Activated T-cell treated with anti-CD3 and anti-CD28 coated beads, Interleukin-2, amount 50 U/mL, for 72 hours (primary cell): ENCODE data around the gene LCOR. TPM values are rescaled to one million over a fixed set of nuclear protein-coding genes. Genes with fewer than 3 reads are reported as not detected.

Experiments
- ATAC-seq, 2 donors: fragments of 150-1000 bp; cut with Tn5 transposase; replicated peaks in 1 of 2; 2 replicates each; pipeline ENCODE4 v1.10.0; 2021; ENCODE audit warnings: moderate library complexity in 2 of 2, mild to moderate bottlenecking in 1 of 2
- DNase-seq, 2 donors: peaks; one replicate each; pipeline ENCODE4 v3.0.0; 2021 to 2022; ENCODE audit warnings: mixed read lengths in 1 of 2
- H3K27ac Mint-ChIP-seq: one replicate; pipeline ENCODE4 v1.8.0; 2022; ENCODE audit warnings: mild to moderate bottlenecking, moderate library complexity, mixed read lengths
- H3K27me3 Mint-ChIP-seq: one replicate; pipeline ENCODE4 v1.8.0; 2022; ENCODE audit warnings: low read depth, mixed read lengths
- H3K36me3 Mint-ChIP-seq, 2 donors: one replicate each; pipeline ENCODE4 v1.8.0; 2022; ENCODE audit warnings: mixed read lengths in 2 of 2, mild to moderate bottlenecking in 1 of 2; ENCODE audit not compliant: insufficient read depth in 2 of 2
- H3K4me1 Mint-ChIP-seq: one replicate; pipeline ENCODE4 v1.8.0; 2022; ENCODE audit warnings: low read depth, mixed read lengths
- H3K4me3 Mint-ChIP-seq, 2 donors: one replicate each; pipeline ENCODE4 v1.8.0; 2022; ENCODE audit warnings: mild to moderate bottlenecking in 2 of 2, mixed read lengths in 2 of 2, moderate library complexity in 2 of 2
- H3K9me3 Mint-ChIP-seq, 2 donors: one replicate each; pipeline ENCODE4 v1.8.0; 2022; ENCODE audit warnings: mixed read lengths in 2 of 2
- total RNA-seq, 2 donors: library from RNA; stranded (reverse); gene quantifications; one replicate each; pipeline ENCODE4 v1.2.3, GENCODE V29; 2022

Gene LCOR
- total RNA-seq, 2 donors from 2014 or later: 24.0 to 33.3 TPM

DNA sequence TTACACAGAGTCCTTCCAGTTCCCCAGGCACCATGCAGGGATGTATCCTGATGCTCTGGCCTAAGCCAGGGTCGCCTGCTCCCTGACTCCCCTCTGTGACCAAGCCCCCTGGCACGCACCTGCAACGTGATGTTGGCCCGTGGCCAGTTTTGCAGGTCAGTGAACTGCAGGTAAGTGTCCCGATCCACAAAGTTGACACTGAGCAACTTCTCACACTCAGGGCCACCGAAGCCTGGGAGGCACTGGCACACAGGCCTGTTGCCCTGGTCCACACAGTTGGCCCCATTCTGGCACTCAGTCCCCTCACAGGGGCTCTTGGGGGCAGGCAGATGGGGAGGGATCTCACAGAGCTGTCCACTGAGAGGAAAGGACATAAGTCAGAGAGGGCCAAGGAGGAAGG lies 174.3 kb downstream of the LCOR start:
- no peak for ATAC-seq
- peaks cover 11 to 20% of the 10 kb centered on the region in 2 donors for H3K36me3 Mint-ChIP-seq
- H3K27ac Mint-ChIP-seq: no peak overlapping the region
- H3K4me1 Mint-ChIP-seq: no peaks in the 10 kb centered on the region
- peaks cover 10 to 13% of the 10 kb centered on the region in 2 donors for H3K9me3 Mint-ChIP-seq
- H3K4me3 Mint-ChIP-seq: no peak overlapping the region
- DNase-seq: no peak
- H3K27me3 Mint-ChIP-seq: no peaks in the 10 kb centered on the region

- peaks cover 10 to 13% of the 10 kb centered on the region in 2 donors for H3K9me3 Mint-ChIP-seq
- H3K4me3 Mint-ChIP-seq: no peak overlapping the region
- no peaks in the 10 kb centered on the region for H3K27me3 Mint-ChIP-seq
- ATAC-seq (no peak), DNase-seq (no peak)
- H3K36me3 Mint-ChIP-seq: peaks cover 11 to 20% of the 10 kb centered on the region in 2 donors
- no peaks in the 10 kb centered on the region for H3K4me1 Mint-ChIP-seq
- peak overlapping the region; percentile 15 for H3K27ac Mint-ChIP-seq
Observed at GRCh38 chr10:97007417-97007816, 175.3 kb downstream of the LCOR start.

GRCh38 chr10:97010695-97011206 lies 178.7 kb downstream of the LCOR start:
- DNase-seq (no peak), ATAC-seq (no peak)
- H3K4me1 Mint-ChIP-seq: peaks cover 4% of the 10 kb centered on the region
- H3K27me3 Mint-ChIP-seq: no peaks in the 10 kb centered on the region
- H3K9me3 Mint-ChIP-seq: peaks cover 8 to 11% of the 10 kb centered on the region in 2 donors
- peaks cover 8 to 16% of the 10 kb centered on the region in 2 donors for H3K36me3 Mint-ChIP-seq
- H3K4me3 Mint-ChIP-seq: no peak overlapping the region
- H3K27ac Mint-ChIP-seq: no peak overlapping the region

- Mint-ChIP-seq H3K9me3 (peaks cover 7 to 11% of the 10 kb centered on the region in 2 donors), H3K4me1 (peaks cover 7% of the 10 kb centered on the region), H3K4me3 (no peak overlapping the region)
Observed at GRCh38 chr10:97011397-97011796, 179.3 kb downstream of the LCOR start.

GRCh38 chr10:97012470-97012869 lies 180.4 kb downstream of the LCOR start:
- Mint-ChIP-seq H3K4me3 (no peak overlapping the region), H3K27ac (no peak overlapping the region), H3K36me3 (peaks cover 2 to 5% of the 10 kb centered on the region in 2 donors), H3K4me1 (peaks cover 18% of the 10 kb centered on the region), H3K27me3 (no peaks in the 10 kb centered on the region), H3K9me3 (peaks cover 3 to 4% of the 10 kb centered on the region in 2 donors)
- ATAC-seq: no peak
- DNase-seq: no peak

More at GRCh38 chr10:97011397-97011796, 179.3 kb downstream of the LCOR start:
- no peak for DNase-seq
- ATAC-seq: no peak
- Mint-ChIP-seq H3K27me3 (no peaks in the 10 kb centered on the region), H3K36me3 (peaks cover 8 to 16% of the 10 kb centered on the region in 2 donors), H3K27ac (no peak overlapping the region)

- Mint-ChIP-seq H3K4me3 (no peak overlapping the region), H3K36me3 (no peaks in the 10 kb centered on the region), H3K27ac (no peak overlapping the region), H3K27me3 (no peaks in the 10 kb centered on the region), H3K9me3 (no peaks in the 10 kb centered on the region), H3K4me1 (peaks cover 21% of the 10 kb centered on the region)
- DNase-seq: no peak
- no peak for ATAC-seq
Observed at GRCh38 chr10:97013568-97013967, 181.5 kb downstream of the LCOR start.

GRCh38 chr10:97013983-97014382 lies 181.9 kb downstream of the LCOR start:
- DNase-seq (no peak), ATAC-seq (no peak)
- Mint-ChIP-seq H3K36me3 (no peaks in the 10 kb centered on the region), H3K27me3 (no peaks in the 10 kb centered on the region), H3K4me1 (peaks cover 21% of the 10 kb centered on the region), H3K9me3 (no peaks in the 10 kb centered on the region), H3K27ac (no peak overlapping the region), H3K4me3 (no peak overlapping the region)

- ATAC-seq: no peak
- H3K36me3 Mint-ChIP-seq: no peaks in the 10 kb centered on the region
Observed at GRCh38 chr10:97015240-97015639, 183.1 kb downstream of the LCOR start.

DNA sequence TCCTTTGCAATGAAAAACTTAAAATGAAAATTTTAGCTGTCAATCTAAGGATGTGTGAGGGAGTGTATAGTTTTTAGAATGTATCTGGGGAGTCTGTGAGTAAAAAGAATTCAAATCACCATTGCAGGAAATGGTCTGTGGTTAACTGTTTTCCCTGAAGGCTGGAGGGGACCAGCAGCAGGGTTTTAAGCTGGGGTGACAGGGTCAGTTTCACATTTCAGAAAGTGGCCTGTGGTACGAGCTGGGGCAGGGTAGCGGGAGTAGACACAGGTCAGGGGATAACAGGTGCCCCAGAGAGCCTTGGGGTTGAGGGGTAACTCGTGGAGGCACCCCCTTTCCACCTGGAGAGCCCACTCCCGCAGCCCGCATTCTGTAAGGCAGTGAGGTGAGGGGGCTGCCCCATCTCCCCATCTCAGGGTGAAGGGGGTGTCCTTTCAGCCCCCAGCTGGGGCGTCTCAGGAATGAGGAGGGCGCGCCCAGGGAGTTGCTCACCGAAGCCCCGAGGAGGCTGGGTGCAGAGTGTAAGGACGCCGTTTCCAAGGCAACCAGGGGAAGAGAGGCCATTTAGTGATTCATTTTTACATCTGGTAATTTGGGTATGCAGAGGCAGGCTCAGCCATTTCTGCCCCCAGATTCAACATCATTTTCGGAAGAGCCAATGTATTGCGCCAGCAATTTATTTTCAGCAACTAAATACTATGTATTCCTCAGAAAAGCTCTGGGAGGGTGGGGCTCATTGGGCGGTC lies 184.8 kb downstream of the LCOR start:
- Mint-ChIP-seq H3K4me3 (peak overlapping the region; percentile 78 to 81), H3K27ac (peak overlapping the region; percentile 90), H3K4me1 (peaks cover 25% of the 10 kb centered on the region), H3K27me3 (no peaks in the 10 kb centered on the region), H3K9me3 (no peaks in the 10 kb centered on the region), H3K36me3 (no peaks in the 10 kb centered on the region)
- ATAC-seq (peak; percentile 82 to 86), DNase-seq (peak; percentile 40 to 56)

More at GRCh38 chr10:97015240-97015639, 183.1 kb downstream of the LCOR start:
- DNase-seq: no peak
- Mint-ChIP-seq H3K27me3 (no peaks in the 10 kb centered on the region), H3K4me3 (no peak overlapping the region), H3K4me1 (peaks cover 21% of the 10 kb centered on the region), H3K9me3 (no peaks in the 10 kb centered on the region), H3K27ac (no peak overlapping the region)

GRCh38 chr10:97017474-97017903 lies 185.4 kb downstream of the LCOR start:
- DNase-seq (no peak), ATAC-seq (peak in 1 of 2 donors; percentile 8)
- Mint-ChIP-seq H3K4me1 (peaks cover 25% of the 10 kb centered on the region), H3K27ac (no peak overlapping the region), H3K4me3 (peak overlapping the region in 1 of 2 donors; percentile 81), H3K9me3 (no peaks in the 10 kb centered on the region), H3K27me3 (no peaks in the 10 kb centered on the region), H3K36me3 (no peaks in the 10 kb centered on the region)

- no peaks in the 10 kb centered on the region for H3K27me3 Mint-ChIP-seq
- no peaks in the 10 kb centered on the region for H3K36me3 Mint-ChIP-seq
- H3K27ac Mint-ChIP-seq: no peak overlapping the region
- H3K9me3 Mint-ChIP-seq: no peaks in the 10 kb centered on the region
- peaks cover 25% of the 10 kb centered on the region for H3K4me1 Mint-ChIP-seq
- ATAC-seq: no peak
- H3K4me3 Mint-ChIP-seq: no peak overlapping the region
- no peak for DNase-seq
Observed at GRCh38 chr10:97018251-97019212, 186.4 kb downstream of the LCOR start.

- no peaks in the 10 kb centered on the region for H3K36me3 Mint-ChIP-seq
- H3K4me1 Mint-ChIP-seq: peaks cover 30% of the 10 kb centered on the region
- H3K4me3 Mint-ChIP-seq: no peak overlapping the region
- no peaks in the 10 kb centered on the region for H3K27me3 Mint-ChIP-seq
- DNase-seq (no peak), ATAC-seq (no peak)
- no peak overlapping the region for H3K27ac Mint-ChIP-seq
- no peaks in the 10 kb centered on the region for H3K9me3 Mint-ChIP-seq
Observed at GRCh38 chr10:97019213-97019844, 187.2 kb downstream of the LCOR start.
